GM23338 (cell line): ENCODE data around the gene MCU. TPM values are rescaled to one million over a fixed set of nuclear protein-coding genes. Genes with fewer than 3 reads are reported as not detected.

Experiments used
- POLR2AphosphoS5 ChIP-seq: IDR thresholded peaks from 2 replicates; pipeline ENCODE4 v1.6.1; 2016; ENCODE audit warnings: antibody characterized with exemption, low read depth
- ZNF114 ChIP-seq: fragments of 250-450 bp; sonication (Bioruptor Pico); IDR thresholded peaks from 2 replicates; pipeline ENCODE4 v1.5.0; 2020; ENCODE audit warnings: mild to moderate bottlenecking, moderate library complexity
- microRNA-seq: library from miRNA; unstranded; fragments of <30 nt; microRNA quantifications from one replicate; pipeline ENCODE4, GENCODE V29; 2017
- polyA plus RNA-seq: library from polyadenylated mRNA; unstranded; fragments of >200 nt; fragmentation: Nextera tagmentation; extraction: Ambion mirVana; gene quantifications from 2 replicates; pipeline ENCODE4 v1.2.1, GENCODE V29; 2016
- small RNA-seq: library from RNA; depleted of rRNA; stranded (forward); fragments of <200 nt; gene quantifications from one replicate; pipeline ENCODE3, GENCODE V24; 2014; ENCODE audit warnings: low replicate concordance
- total RNA-seq: library from RNA; depleted of rRNA; stranded (reverse); fragments of >200 nt; shearing (Covaris generic); gene quantifications from 2 replicates; pipeline ENCODE4 v1.2.3, GENCODE V29; 2014; rRNA removed
- TF ChIP-seq, protein P1 (sequence below): fragments of 250-450 bp; sonication (Bioruptor Pico); IDR thresholded peaks from 2 replicates; pipeline ENCODE4 v1.5.0; 2020; ENCODE audit warnings: mild to moderate bottlenecking, moderate library complexity
- TF ChIP-seq, protein P2 (sequence below): IDR thresholded peaks from one replicate; pipeline ENCODE4 v1.6.1; 2018; ENCODE audit warnings: antibody characterized with exemption; ENCODE audit not compliant: unreplicated experiment

MCU gene
- total and polyA plus RNA-seq, 2 experiments from 2014 or later: 41.8 to 68.2 TPM

DNA sequence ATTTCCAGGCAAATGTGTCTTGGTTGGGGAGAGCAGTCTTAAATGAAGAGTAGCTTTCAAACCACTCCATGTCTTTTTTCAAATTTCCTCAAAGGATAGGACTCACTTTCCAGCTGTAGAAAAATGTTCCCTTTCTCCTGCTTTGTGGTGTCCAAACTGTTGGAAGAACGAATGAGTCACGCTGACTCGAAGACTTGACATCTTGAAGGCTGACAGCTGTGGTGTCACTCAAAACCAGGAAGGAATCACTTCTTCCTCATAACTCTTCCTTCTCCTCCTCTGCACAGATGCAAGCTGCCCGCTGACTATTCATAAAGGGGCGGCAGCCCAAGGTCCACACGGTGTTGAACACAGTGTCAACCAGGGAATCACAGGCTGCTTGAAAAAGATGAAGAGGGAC lies 243.4 kb downstream of the MCU start (continued):
- TF ChIP-seq, protein P1, sequence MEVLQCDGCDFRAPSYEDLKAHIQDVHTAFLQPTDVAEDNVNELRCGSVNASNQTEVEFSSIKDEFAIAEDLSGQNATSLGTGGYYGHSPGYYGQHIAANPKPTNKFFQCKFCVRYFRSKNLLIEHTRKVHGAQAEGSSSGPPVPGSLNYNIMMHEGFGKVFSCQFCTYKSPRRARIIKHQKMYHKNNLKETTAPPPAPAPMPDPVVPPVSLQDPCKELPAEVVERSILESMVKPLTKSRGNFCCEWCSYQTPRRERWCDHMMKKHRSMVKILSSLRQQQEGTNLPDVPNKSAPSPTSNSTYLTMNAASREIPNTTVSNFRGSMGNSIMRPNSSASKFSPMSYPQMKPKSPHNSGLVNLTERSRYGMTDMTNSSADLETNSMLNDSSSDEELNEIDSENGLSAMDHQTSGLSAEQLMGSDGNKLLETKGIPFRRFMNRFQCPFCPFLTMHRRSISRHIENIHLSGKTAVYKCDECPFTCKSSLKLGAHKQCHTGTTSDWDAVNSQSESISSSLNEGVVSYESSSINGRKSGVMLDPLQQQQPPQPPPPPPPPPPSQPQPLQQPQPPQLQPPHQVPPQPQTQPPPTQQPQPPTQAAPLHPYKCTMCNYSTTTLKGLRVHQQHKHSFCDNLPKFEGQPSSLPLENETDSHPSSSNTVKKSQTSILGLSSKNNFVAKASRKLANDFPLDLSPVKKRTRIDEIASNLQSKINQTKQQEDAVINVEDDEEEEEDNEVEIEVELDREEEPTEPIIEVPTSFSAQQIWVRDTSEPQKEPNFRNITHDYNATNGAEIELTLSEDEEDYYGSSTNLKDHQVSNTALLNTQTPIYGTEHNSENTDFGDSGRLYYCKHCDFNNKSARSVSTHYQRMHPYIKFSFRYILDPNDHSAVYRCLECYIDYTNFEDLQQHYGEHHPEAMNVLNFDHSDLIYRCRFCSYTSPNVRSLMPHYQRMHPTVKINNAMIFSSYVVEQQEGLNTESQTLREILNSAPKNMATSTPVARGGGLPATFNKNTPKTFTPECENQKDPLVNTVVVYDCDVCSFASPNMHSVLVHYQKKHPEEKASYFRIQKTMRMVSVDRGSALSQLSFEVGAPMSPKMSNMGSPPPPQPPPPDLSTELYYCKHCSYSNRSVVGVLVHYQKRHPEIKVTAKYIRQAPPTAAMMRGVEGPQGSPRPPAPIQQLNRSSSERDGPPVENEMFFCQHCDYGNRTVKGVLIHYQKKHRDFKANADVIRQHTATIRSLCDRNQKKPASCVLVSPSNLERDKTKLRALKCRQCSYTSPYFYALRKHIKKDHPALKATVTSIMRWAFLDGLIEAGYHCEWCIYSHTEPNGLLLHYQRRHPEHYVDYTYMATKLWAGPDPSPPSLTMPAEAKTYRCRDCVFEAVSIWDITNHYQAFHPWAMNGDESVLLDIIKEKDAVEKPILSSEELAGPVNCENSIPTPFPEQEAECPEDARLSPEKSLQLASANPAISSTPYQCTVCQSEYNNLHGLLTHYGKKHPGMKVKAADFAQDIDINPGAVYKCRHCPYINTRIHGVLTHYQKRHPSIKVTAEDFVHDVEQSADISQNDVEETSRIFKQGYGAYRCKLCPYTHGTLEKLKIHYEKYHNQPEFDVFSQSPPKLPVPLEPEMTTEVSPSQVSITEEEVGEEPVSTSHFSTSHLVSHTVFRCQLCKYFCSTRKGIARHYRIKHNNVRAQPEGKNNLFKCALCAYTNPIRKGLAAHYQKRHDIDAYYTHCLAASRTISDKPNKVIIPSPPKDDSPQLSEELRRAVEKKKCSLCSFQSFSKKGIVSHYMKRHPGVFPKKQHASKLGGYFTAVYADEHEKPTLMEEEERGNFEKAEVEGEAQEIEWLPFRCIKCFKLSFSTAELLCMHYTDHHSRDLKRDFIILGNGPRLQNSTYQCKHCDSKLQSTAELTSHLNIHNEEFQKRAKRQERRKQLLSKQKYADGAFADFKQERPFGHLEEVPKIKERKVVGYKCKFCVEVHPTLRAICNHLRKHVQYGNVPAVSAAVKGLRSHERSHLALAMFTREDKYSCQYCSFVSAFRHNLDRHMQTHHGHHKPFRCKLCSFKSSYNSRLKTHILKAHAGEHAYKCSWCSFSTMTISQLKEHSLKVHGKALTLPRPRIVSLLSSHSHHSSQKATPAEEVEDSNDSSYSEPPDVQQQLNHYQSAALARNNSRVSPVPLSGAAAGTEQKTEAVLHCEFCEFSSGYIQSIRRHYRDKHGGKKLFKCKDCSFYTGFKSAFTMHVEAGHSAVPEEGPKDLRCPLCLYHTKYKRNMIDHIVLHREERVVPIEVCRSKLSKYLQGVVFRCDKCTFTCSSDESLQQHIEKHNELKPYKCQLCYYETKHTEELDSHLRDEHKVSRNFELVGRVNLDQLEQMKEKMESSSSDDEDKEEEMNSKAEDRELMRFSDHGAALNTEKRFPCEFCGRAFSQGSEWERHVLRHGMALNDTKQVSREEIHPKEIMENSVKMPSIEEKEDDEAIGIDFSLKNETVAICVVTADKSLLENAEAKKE (CRISPR knock-in tag): no peak
- no peak for TF ChIP-seq ZNF114
- TF ChIP-seq, protein P2, sequence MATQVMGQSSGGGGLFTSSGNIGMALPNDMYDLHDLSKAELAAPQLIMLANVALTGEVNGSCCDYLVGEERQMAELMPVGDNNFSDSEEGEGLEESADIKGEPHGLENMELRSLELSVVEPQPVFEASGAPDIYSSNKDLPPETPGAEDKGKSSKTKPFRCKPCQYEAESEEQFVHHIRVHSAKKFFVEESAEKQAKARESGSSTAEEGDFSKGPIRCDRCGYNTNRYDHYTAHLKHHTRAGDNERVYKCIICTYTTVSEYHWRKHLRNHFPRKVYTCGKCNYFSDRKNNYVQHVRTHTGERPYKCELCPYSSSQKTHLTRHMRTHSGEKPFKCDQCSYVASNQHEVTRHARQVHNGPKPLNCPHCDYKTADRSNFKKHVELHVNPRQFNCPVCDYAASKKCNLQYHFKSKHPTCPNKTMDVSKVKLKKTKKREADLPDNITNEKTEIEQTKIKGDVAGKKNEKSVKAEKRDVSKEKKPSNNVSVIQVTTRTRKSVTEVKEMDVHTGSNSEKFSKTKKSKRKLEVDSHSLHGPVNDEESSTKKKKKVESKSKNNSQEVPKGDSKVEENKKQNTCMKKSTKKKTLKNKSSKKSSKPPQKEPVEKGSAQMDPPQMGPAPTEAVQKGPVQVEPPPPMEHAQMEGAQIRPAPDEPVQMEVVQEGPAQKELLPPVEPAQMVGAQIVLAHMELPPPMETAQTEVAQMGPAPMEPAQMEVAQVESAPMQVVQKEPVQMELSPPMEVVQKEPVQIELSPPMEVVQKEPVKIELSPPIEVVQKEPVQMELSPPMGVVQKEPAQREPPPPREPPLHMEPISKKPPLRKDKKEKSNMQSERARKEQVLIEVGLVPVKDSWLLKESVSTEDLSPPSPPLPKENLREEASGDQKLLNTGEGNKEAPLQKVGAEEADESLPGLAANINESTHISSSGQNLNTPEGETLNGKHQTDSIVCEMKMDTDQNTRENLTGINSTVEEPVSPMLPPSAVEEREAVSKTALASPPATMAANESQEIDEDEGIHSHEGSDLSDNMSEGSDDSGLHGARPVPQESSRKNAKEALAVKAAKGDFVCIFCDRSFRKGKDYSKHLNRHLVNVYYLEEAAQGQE: no peak
- no peak for TF ChIP-seq POLR2AphosphoS5

Small RNA genes within 50 kb of the gene (microRNA-seq; reads per million reads assigned to microRNA genes)
- gene MIR4676: not detected

Small RNA genes within 50 kb of the gene (small RNA-seq; reads per million reads assigned to genes)
- gene MIR4676: not detected
- not detected for gene RF00019

Other genes with a start within 250 kb of the MCU start
- 27.5 and 41.6 TPM in 2 replicates for gene MICU1, start 66.1 kb upstream of the MCU start, total RNA-seq
- gene MICU1, start 66.1 kb upstream of the MCU start, polyA plus RNA-seq: 52.3 and 55.7 TPM in 2 replicates
- not detected in 2 replicates for gene OIT3, start 201.6 kb downstream of the MCU start, total RNA-seq
- not detected in 2 replicates for gene OIT3, start 201.6 kb downstream of the MCU start, polyA plus RNA-seq